GM11168 (cell line): ENCODE data around the gene ZNF486.
"Not testable (repeated sequence)": the region's sequence is repeated elsewhere in the genome, so short reads cannot be mapped to it uniquely, and the experiment has no call there.

Source experiments
- in situ Hi-C: fragments of 300-500 bp; cut with MboI; formaldehyde crosslinking; loops from one replicate; pipeline ENCODE4 v1.12.0; 2022; ENCODE audit warnings: low sequenced_read_pairs; ENCODE audit not compliant: unreplicated experiment

ZNF486 gene

DNA sequence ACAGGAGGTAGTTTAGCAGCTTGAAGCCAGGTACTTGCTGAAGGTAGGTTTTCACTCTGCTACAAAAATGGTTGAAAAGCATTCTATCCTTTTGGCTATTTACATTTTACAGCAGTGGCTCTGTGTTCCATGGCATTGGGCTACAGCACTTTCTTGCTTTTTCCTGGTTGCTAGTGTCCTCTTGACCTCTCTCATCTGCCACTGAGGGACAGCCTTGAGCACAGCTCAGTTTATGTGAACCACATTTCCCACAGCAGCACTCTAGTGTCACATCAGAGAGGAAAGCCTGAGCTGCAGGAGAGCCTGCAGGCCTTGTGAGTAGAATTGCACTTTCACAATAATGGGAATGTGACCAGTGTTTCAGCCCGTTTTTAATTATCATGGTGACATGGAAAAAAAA is 54.6 kb downstream of the ZNF486 start:
- in situ Hi-C loops = not testable (repeated sequence)

DNA sequence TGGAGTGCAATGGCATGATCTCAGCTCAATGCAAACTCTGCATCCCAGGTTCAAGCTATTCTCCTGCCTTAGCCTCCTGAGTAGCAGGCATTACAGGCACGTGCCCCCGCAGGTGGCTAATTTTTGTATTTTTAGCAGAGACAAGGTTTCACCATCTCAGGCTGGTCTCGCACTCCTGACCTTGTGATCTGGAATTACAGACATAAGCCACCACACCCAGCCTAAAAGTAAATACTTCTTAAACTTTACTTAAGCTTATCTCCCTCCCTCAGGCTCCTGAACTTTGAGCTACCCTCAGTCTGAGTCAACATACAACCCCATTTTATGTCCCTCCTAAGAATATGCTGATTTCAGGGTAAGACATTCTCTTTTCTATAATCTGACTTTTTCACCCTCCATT is 66.1 kb downstream of the ZNF486 start:
- in situ Hi-C loops = no loop called here

DNA sequence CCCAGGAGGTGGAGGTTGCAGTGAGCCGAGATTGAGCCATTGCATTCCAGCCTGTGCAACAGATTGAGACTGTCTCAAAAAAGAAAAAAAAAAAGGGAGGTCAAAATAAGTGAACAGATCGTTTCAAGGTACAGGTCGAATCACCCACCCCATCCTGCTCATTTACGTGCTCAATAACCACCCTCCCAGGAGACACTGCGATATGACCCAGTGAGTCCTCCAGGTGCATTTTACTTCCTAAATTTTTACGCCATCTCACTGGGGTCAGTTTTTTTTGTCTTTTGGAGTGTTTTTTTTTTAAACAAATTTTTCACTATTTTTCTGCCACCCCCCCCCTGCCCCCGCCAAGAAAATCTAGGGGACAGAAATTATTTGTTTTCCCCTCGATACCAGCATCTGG is 68.1 kb downstream of the ZNF486 start:
- in situ Hi-C loops = no loop called here

DNA sequence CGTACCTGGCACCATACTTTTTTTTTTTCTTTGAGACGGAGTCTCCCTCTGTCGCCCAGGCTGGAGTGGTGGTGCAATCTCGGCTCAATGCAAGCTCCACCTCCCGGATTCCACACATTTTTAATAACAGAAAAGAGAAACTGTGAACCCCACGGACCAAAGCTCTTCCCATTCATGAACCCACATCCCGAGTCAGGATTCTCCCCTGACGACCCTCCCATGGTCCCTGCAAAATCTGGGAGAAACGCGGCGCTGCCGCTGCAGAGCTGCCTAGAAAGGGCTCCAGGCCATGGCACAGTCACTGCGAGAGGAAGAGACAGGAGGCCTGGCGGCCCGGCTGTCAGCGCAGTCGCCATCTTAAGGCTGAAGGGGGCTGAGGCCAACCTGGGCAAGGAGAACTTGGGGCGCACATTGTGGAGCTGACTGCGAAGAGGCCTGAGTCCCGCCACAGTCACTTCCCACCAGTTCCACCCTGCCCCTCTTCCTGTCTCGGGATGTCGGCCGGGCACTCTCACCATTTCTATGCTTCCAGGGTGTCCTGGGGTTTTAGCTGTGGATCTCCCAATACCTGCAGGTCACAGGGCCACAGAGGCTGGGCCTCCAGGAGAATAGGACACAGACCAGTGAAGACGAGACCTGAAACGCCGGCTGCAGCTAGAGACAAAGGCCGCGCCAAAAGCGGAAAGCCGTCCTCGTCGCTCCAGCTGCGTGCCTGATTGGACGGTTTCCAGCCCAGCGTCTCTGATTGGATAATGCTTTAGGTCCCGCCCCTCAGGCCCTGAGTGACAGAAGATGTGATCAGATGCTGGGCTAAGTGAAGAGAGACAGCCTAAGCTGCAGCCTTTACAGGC is 71.0 kb downstream of the ZNF486 start:
- in situ Hi-C loops = no loop called here

DNA sequence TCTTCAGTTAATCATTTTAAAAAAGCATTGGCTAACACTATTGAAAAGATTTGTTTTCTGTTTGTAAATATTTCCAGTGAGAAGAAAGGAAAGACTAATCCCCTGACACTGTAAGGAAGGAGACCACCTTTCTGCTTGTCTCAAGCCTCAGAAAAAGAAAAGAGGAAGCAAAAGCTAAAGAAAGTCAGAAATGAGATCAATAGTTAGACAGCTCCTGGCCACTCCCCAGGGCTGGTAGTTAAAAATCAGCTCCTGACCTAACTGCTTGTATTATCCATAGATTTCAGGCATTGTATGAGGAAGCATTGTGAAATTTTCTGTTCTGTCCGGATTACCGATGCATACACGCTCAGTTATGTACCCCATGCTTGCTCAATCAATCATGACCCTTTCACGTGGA is 76.6 kb downstream of the ZNF486 start:
- in situ Hi-C loops = no loop called here

DNA sequence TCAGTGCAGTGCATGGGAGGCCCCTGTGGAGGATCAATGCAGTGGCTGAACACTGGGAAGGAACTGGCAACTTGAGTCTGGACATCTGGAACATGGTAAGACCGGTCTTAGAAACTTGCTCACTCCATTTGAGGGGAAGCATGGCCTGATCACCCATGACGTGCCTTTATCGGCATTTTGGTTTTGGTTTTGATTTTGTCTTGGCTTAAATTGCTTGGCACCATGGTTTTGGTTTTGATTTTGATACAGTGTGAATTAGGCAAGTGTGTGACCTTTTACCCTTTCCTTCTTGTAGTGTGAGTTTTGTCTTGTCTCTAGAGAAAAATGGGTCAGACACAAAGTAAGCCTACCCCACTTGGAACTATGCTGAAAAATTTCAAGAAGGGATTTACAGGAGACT is 77.3 kb downstream of the ZNF486 start:
- in situ Hi-C loops = no loop called here

DNA sequence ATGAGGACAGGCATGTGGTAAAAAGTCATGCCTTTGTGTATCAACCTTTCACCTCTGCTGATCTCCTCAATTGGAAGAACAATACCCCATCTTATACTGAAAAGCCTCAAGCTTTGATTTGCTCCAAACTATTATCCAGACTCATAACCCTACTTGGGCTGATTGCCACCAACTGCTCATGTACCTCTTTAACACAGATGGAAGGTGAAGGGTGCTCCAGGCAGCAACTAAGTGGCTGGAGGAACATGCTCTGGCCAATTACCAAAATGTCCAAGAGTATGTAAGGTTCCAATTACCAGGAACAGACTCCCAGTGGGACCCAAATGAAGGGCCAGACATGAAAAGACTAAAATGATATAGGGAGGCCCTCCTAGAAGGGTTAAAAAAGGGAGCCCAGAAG is 78.3 kb downstream of the ZNF486 start:
- in situ Hi-C loops = no loop called here

DNA sequence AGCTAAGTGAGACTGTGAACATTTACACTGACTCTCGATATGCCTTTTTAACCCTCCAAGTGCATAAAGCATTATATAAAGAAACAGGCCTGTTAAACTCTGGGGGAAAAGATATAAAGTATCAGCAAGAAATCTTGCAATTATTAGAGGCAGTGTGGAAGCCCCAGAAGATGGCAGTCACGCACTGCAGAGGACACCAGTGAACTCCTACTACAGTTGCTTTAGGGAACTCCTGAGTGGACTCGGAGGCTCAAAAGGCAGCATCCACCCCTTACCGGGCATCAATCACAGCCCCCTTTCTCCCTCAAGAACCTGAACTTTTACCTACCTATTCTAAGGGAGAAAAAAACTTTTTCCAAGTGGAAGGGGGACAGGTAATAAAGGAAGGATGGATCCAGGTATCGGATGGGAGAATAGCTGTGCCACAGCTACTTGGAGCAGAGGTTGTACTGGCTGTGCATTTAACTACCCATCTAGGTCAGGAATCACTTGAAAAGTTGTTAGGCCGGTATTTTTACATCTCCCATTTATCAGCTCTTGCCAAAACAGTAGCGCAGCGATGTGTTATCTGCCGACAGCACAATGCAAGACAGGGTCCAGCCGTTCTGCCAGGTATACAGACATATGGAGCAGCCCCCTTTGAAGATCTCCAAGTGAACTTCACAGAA is 80.1 kb downstream of the ZNF486 start:
- in situ Hi-C loops = no loop called here

DNA sequence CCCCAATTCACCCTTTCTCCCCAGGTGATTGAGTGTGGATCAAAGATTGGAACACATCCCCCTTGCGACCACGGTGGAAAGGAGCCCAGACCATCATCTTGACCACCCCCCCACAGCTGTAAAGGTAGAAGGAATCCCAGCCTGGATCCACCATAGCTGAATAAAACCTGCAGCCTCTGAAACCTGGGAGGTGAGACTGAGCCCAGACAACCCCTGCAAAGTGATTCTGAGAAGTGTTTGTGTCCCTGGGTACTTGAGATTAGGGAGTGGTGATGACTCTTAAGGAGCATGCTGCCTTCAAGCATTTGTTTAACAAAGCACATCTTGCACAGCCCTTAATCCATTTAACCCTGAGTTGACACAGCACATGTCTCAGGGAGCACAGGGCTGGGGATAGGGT is 81.2 kb downstream of the ZNF486 start:
- in situ Hi-C loops = not testable (repeated sequence)
